ENCODE data around the gene PDLIM4. TPM values are rescaled to one million over a fixed set of nuclear protein-coding genes. Genes with fewer than 3 reads are reported as not detected.

Gene PDLIM4
- total RNA-seq, 2 donors from 2014 or later = not detected

GRCh38 chr5:132299917-132300316, 42.4 kb downstream of the PDLIM4 start:
- H3K4me1 Mint-ChIP-seq (ENCODE audit: low read depth in 2 of 2) = peaks cover 22 to 23% of the 10 kb centered on the region in 2 donors
- no peak for DNase-seq (ENCODE audit: low spot score)
- no peaks in the 10 kb centered on the region for H3K9me3 Mint-ChIP-seq
- no peaks in the 10 kb centered on the region for H3K36me3 Mint-ChIP-seq
- H3K4me3 Mint-ChIP-seq = no peak overlapping the region
- no peak overlapping the region for H3K27ac Mint-ChIP-seq
- ATAC-seq = no peak
- peaks cover 15 to 19% of the 10 kb centered on the region in 2 donors for H3K27me3 Mint-ChIP-seq

DNA sequence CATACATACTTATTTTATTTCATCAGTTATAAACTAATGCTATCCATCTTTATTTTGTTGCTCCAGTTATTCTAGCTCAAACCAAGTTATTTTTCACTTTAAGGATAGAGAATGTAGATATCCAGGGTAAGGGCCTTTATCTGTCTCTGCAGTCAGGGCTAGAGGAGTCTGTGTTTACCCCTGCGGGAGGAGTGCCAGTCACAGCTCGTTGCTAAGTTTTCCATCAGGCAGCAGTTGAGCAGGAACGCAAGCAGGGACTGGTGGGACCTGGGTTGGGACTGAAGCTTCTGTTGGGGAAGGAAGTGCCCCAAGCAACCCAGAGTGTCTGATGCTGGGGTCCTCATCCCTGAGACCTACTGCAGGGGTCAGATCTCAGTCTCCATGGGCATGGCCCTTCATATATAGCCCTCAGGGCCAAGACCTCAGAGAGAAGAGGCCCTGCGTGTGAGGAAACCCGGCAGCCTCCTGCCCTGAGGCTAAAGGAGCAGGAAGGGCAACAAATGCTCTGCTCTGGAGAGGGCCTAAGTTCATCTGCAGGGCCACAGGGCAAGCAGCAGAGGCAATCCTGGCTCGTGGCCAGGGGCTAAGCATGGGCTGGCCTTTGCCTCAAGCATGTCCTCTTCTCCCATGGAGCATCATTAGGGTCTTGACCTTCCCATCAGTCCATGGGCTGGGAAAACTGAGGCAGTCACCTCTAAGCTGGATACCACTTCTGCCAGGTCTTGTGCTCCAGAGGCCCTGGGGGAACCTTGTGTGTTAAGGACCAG, 43.3 kb downstream of the PDLIM4 start:
- Mint-ChIP-seq H3K4me1 (ENCODE audit: low read depth in 2 of 2) (peaks cover 14 to 15% of the 10 kb centered on the region in 2 donors), H3K4me3 (no peak overlapping the region), H3K9me3 (no peaks in the 10 kb centered on the region), H3K27ac (no peak overlapping the region), H3K36me3 (peaks cover 4% of the 10 kb centered on the region), H3K27me3 (peaks cover 13 to 16% of the 10 kb centered on the region in 2 donors)
- peak in 1 of 2 donors; percentile 29 for ATAC-seq
- no peak for DNase-seq (ENCODE audit: low spot score)

GRCh38 chr5:132301344-132302271, 44.1 kb downstream of the PDLIM4 start:
- no peak for DNase-seq (ENCODE audit: low spot score)
- Mint-ChIP-seq H3K4me1 (ENCODE audit: low read depth in 2 of 2) (peaks cover 7 to 8% of the 10 kb centered on the region in 2 donors), H3K9me3 (no peaks in the 10 kb centered on the region), H3K4me3 (no peak overlapping the region), H3K27me3 (peaks cover 7 to 10% of the 10 kb centered on the region in 2 donors), H3K36me3 (peaks cover 4% of the 10 kb centered on the region), H3K27ac (no peak overlapping the region)
- peak in 1 of 2 donors; percentile 33 for ATAC-seq

DNA sequence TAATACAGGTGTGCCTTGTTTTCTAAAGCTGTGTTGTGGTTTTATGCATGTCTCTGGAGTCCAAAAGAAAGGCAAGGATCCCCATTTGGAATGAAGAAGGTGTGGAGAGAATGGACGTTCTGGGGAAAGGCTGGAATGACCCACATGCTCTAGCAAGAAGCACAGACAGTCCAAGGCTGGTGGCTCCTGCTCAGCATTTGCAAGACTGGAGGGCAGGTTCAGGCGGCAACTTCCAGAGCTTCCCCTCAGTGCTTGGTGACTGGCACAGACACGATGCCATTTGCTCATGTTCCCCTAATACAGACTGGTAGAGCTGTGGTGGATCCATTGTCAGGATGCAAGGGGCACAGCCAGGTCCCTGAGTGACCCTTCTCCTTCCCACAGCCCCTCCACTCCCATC, 44.9 kb downstream of the PDLIM4 start:
- ATAC-seq (no peak), DNase-seq (ENCODE audit: low spot score) (no peak)
- Mint-ChIP-seq H3K36me3 (peaks cover 4% of the 10 kb centered on the region), H3K27ac (no peak overlapping the region), H3K4me3 (no peak overlapping the region), H3K4me1 (ENCODE audit: low read depth in 2 of 2) (peaks cover 6 to 7% of the 10 kb centered on the region in 2 donors), H3K9me3 (no peaks in the 10 kb centered on the region), H3K27me3 (peaks cover 5 to 7% of the 10 kb centered on the region in 2 donors)

- Mint-ChIP-seq H3K9me3 (no peaks in the 10 kb centered on the region), H3K27me3 (peaks cover 0 to 2% of the 10 kb centered on the region in 2 donors), H3K4me1 (ENCODE audit: low read depth in 2 of 2) (peaks cover 0 to under 1% of the 10 kb centered on the region in 2 donors), H3K4me3 (no peak overlapping the region), H3K27ac (no peak overlapping the region), H3K36me3 (peaks cover 4% of the 10 kb centered on the region)
- DNase-seq (ENCODE audit: low spot score) (no peak), ATAC-seq (no peak)
Observed at GRCh38 chr5:132303589-132303988, 46.1 kb downstream of the PDLIM4 start.

- Mint-ChIP-seq H3K4me3 (no peak overlapping the region), H3K27me3 (no peaks in the 10 kb centered on the region), H3K36me3 (peaks cover 4% of the 10 kb centered on the region), H3K4me1 (ENCODE audit: low read depth in 2 of 2) (no peaks in the 10 kb centered on the region), H3K27ac (no peak overlapping the region), H3K9me3 (no peaks in the 10 kb centered on the region)
- DNase-seq (ENCODE audit: low spot score) (no peak), ATAC-seq (no peak)
Observed at GRCh38 chr5:132305420-132305819, 47.9 kb downstream of the PDLIM4 start.

- Mint-ChIP-seq H3K27ac (no peak overlapping the region), H3K27me3 (no peaks in the 10 kb centered on the region), H3K4me3 (no peak overlapping the region)
Observed at GRCh38 chr5:132308701-132309100, 51.2 kb downstream of the PDLIM4 start.

GRCh38 chr5:132309679-132310078, 52.2 kb downstream of the PDLIM4 start:
- Mint-ChIP-seq H3K27me3 (no peaks in the 10 kb centered on the region), H3K9me3 (no peaks in the 10 kb centered on the region), H3K27ac (no peak overlapping the region), H3K36me3 (peaks cover 4% of the 10 kb centered on the region), H3K4me1 (ENCODE audit: low read depth in 2 of 2) (peaks cover 0 to 3% of the 10 kb centered on the region in 2 donors), H3K4me3 (no peak overlapping the region)
- ATAC-seq = no peak
- DNase-seq (ENCODE audit: low spot score) = no peak

More at GRCh38 chr5:132308701-132309100, 51.2 kb downstream of the PDLIM4 start:
- DNase-seq (ENCODE audit: low spot score) (no peak), ATAC-seq (no peak)
- H3K36me3 Mint-ChIP-seq = peaks cover 4% of the 10 kb centered on the region
- H3K4me1 Mint-ChIP-seq (ENCODE audit: low read depth in 2 of 2) = peaks cover 0 to 3% of the 10 kb centered on the region in 2 donors
- H3K9me3 Mint-ChIP-seq = no peaks in the 10 kb centered on the region

DNA sequence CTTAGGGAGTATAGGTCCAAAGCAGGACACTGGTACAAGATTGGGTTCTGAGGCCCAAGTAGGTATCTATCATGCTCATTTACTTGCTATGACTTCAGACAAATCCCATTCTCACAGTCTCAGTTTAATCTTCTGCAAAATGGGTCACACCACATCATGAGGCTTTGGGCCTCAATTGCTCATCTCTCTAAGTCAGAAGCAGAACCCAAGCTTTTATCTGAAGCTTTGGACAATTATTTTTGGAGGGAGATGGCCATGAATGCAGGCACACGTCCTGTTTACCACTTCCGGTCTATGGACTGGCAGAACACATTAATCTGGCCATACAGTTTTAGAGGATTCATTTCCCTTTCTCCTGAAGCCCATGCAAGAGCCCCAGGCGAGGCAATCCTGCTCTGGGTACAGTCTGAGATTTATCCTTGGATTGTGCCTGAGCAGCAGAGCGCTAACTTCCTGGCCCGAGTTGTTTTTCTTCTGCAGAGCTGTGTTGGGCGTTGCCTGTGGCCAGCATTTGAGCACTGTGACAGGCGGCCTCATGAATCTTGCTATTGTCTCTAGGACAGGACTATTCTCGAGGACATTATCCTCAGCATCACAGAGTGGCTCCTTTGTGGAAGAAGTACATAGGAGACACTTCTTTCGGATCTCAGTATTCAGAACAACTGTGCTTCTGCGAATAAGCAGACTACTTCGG, 52.8 kb downstream of the PDLIM4 start:
- Mint-ChIP-seq H3K4me3 (no peak overlapping the region), H3K4me1 (ENCODE audit: low read depth in 2 of 2) (peaks cover 0 to 3% of the 10 kb centered on the region in 2 donors), H3K36me3 (peaks cover under 1% of the 10 kb centered on the region), H3K27me3 (no peaks in the 10 kb centered on the region), H3K9me3 (no peaks in the 10 kb centered on the region), H3K27ac (no peak overlapping the region)
- no peak for DNase-seq (ENCODE audit: low spot score)
- ATAC-seq = no peak

DNA sequence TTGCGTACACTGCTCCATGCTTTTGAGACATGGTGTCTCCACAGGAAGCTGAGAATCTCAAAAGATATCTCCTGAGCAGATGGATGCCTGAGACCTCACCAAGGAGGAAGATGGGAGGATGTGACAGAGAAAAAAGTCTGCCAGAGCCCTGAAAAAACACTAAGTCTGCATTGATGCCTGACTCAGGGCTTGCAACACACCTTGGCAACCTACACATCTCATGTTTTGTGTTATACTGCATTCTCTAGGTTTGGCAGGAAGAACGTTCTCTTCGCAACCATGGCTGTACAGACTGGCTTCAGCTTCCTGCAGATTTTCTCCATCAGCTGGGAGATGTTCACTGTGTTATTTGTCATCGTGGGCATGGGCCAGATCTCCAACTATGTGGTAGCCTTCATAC, 55.9 kb downstream of the PDLIM4 start:
- ATAC-seq (no peak), DNase-seq (ENCODE audit: low spot score) (no peak)
- Mint-ChIP-seq H3K27ac (no peak overlapping the region), H3K36me3 (no peaks in the 10 kb centered on the region), H3K4me3 (no peak overlapping the region), H3K9me3 (no peaks in the 10 kb centered on the region), H3K4me1 (ENCODE audit: low read depth in 2 of 2) (peaks cover 0 to 3% of the 10 kb centered on the region in 2 donors), H3K27me3 (no peaks in the 10 kb centered on the region)

GRCh38 chr5:132313961-132314432, 56.5 kb downstream of the PDLIM4 start:
- Mint-ChIP-seq H3K9me3 (no peaks in the 10 kb centered on the region), H3K4me1 (ENCODE audit: low read depth in 2 of 2) (peaks cover 0 to 3% of the 10 kb centered on the region in 2 donors), H3K27me3 (no peaks in the 10 kb centered on the region), H3K4me3 (no peak overlapping the region), H3K27ac (no peak overlapping the region), H3K36me3 (no peaks in the 10 kb centered on the region)
- DNase-seq (ENCODE audit: low spot score) = no peak
- no peak for ATAC-seq

DNA sequence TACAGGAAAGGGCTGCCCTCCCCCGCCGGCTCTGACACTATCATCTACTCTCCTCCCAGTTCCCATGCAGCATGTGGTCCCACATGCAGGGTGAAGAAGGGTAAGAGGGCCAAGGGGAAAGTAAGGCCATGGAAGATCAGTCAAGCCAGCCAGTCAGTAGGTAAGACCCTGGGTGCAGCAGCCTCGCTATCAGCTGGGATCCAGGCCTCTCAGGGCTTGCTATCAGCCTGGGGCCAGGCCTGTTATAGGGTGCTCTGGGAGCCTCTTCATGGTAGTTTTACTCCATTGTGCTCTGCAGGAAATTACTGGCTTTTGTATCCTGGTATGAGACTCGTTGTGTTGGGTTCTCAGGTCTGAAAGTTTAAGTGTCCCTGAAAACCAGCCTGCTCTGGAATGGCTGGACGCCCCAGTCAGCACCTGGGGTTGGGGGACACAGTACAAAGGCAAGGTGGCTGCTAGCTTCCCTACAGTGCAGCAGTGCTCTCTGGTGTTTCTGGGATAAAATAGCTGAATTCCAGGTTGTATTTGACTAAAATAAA, 58.1 kb downstream of the PDLIM4 start:
- Mint-ChIP-seq H3K4me3 (no peak overlapping the region), H3K27ac (no peak overlapping the region), H3K36me3 (no peaks in the 10 kb centered on the region), H3K9me3 (no peaks in the 10 kb centered on the region), H3K27me3 (no peaks in the 10 kb centered on the region), H3K4me1 (ENCODE audit: low read depth in 2 of 2) (peaks cover 0 to 3% of the 10 kb centered on the region in 2 donors)
- DNase-seq (ENCODE audit: low spot score) = no peak
- no peak for ATAC-seq

DNA sequence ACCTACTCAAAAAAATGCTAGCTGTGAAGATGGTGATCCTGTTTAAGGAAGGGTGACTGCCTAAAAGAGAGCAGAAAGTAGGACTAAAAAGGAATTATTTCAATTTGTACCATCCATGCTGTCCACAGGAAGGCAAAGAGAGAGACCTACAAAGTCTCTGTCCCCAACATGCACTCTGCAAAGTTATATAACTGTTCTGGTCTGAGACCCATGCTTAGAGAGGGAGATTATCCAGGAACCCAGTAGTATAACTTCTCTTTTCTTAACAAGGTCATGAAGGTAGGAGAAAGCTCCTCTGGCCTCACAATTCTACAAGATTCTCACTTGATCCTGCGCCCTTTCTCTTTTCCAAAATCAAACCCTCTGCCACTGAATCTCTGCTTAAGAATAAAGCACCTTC, 62.5 kb downstream of the PDLIM4 start:
- no peaks in the 10 kb centered on the region for H3K4me1 Mint-ChIP-seq (ENCODE audit: low read depth in 2 of 2)
- no peak overlapping the region for H3K4me3 Mint-ChIP-seq
- no peaks in the 10 kb centered on the region for H3K9me3 Mint-ChIP-seq
- no peak overlapping the region for H3K27ac Mint-ChIP-seq
- DNase-seq (ENCODE audit: low spot score) = no peak
- ATAC-seq = no peak
- H3K27me3 Mint-ChIP-seq = no peaks in the 10 kb centered on the region
- no peaks in the 10 kb centered on the region for H3K36me3 Mint-ChIP-seq

Measured in natural killer cell treated with Interleukin-12 subunit alpha and Interleukin-12 subunit beta and Interleukin-15 and Interleukin-18, amount 100 ng/mL, for 72 hours (primary cell).